Left renal pelvis (tissue), 4 donors: Measurements from ENCODE around the gene SSH2. TPM values are rescaled to one million over a fixed set of nuclear protein-coding genes. Genes with fewer than 3 reads are reported as not detected.

Experiments
- DNase-seq, 4 donors: peaks; one replicate each; pipeline ENCODE4 v3.0.0-alpha.2; 2013; ENCODE audit warnings: low read depth in 4 of 4, low spot score in 3 of 4
- polyA plus RNA-seq, 4 donors: library from polyadenylated mRNA; unstranded; fragments of 120-200 nt; gene quantifications; one replicate each; pipeline ENCODE4 v1.2.1, GENCODE V29; 2013; ENCODE audit not compliant: insufficient read length in 4 of 4

SSH2 gene
- polyA plus RNA-seq, 4 donors, result 8.9 to 19.4 (median 17.5) TPM

- DNase-seq, result no peak
Measured at GRCh38 chr17:29583324-29584248, 346.4 kb downstream of the SSH2 start.

- no peak for DNase-seq
Measured at GRCh38 chr17:29582772-29583171, 347.3 kb downstream of the SSH2 start.

GRCh38 chr17:29582254-29582765 lies 347.7 kb downstream of the SSH2 start:
- DNase-seq, result no peak

DNA sequence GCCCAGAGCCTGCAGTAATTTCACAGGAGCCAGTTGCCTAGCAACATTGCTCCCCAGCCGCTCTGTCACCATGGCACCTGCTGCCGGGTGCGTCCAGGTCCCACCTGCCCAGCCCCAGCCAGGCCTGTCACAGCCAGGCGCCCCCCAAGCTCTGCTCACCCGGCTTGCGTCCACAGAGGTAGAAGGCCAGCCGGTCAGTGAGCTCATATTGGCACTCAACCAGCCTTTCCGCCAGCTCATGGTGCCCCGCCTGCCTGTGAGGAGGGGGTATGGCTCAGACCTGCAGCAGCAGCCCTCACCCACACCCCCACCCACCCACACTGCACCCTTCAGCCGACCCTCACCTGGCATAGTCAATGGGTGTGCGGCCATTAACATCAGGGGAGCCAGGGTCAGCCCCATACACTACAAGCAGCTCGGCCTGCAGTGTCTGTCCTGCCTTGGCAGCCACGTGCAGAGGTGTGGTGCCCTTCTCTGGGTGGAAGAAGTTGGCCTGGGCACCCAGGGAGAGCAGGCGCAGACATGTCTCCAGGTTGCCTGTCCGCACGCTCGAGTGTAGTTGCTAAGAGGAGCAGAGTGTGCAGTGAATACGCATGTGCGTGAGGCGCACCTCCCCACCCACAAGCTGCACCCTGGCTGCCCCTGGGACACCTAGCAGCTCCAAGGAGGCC lies 348.3 kb downstream of the SSH2 start:
- no peak for DNase-seq

DNA sequence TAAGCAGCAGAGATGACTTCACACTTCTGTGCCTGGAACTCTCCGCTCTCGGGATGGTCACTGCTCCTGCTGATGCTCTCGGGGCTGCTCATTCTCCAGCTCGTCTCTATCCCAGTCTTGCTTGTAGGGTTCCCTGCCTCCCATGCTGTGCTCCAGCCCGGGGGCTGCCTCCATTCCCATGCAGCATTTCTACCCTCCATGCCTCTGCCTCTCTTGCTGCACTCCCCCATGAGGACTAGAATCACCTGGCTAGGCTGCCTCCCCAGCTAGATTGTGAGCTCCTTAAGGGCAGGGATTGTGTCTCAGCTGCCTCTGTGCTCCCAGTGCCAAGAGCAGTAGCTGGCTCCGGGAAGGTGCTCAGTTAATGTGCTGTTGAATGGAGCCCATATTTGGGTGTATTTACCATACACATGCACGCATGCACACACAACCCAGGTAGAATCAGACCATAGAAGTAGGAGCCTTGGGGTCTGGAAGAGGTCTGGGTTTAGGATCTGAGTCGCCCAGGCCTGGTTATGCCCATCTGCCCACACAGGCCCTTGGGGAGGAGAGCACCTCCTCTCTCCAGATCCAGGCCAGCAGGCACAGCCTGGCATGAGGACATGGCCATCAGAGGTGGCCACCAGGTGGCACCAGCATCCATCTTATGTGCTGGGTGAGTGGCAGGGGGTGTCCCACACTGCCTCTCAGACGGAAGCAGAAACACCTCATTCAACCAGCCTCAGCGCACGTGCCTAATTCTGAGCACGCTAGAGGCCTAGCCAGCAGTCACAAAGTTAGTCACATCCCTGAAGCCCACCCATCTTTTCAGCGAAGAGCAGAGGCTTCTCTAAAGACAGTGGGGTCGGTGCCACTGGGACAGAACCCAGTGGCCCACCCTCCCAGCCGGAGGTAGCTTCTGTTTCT lies 349.9 kb downstream of the SSH2 start:
- DNase-seq, result no peak

- DNase-seq, result no peak
Measured at GRCh38 chr17:29578626-29579485, 351.2 kb downstream of the SSH2 start.

DNA sequence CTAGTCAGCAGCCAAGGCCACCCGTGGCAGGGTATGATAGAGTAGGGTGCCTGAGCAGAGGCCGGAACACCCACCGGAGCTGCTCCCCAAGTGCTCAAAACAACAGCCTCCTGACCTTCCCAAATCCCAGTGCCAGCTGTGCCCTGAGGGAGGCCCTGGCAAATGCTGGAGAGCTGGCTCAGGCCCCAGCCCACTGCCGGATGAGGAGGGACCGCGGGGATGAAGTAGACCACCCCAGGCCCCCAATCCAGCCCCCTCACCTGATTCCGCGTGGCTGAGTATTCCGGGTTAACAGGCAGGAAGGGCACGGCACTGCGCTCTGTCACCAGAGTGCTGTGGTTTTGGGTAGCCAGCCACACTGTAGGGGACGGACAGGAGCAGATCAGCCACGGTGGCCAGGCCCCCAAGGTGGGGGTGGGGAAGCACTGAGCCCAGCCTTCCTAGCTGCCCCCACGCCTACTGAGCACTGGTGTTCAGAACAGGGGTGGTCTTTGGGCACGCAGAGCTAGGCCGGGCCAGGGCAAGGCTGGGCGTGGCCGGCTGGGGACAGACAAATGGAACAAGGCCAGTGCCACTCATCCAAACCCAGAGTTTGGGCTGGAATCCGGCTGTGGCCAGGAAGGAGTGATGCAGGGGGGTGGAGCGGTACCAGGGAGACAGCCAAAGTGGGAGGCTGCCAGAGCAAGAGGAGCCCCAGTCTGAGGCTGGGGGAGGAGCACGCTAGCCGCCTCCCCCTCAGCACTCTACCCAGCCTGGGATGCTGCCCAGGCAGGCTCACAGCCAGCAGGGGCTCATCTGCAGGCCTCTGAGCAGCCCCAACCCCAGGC lies 352.4 kb downstream of the SSH2 start:
- no peak for DNase-seq

- no peak for DNase-seq
Measured at GRCh38 chr17:29577001-29577370, 353.0 kb downstream of the SSH2 start.

DNA sequence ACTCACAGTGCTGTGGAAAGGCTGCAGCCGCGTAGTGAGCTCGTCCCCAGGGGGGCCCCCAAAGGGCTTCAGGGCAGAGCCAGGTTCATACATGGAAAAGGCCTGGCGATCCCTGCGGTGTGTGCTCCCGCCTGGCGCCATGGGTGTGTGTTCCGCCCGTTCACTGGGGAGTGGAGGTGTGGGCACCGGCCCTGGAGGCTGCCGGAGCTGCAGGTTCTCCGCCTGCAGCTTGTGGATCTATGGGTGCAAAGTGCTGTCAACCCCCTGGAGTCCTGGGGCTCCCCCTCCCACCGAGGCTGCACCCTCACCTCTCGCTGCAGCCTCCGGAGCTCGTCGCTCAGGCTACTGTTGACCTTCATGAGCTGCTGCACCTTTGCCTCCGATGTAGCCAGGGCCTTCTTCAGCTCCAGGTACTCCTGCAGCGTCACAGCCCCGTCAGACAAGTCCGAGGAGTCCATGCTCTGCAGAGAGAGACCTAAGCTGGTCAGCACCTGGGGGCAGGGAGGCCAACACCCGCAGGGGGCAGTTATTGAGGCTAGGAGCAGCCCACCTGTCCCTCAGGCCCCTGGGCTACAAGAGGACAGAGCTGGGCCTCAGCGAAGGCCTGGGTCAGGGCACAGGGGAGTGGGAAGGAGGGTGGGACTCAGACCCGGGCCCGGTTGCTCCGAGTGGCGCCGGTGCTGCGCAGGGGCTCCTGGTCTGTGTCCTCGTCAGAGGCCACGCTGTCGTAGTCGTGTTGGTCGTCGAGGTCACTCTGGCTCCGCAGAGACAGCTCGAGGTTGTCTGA lies 353.6 kb downstream of the SSH2 start:
- DNase-seq, result no peak

Other genes with a start within 250 kb of the SSH2 start
- gene EFCAB5, start 11.4 kb upstream of the SSH2 start, polyA plus RNA-seq, result 1 to 10 TPM in 3 of 4 donors, under 1 TPM in 1; 0.87 to 3.6 (median 2.7) TPM
- 10 to 100 TPM; 32.3 to 47.3 (median 37.6) TPM for gene NSRP1, start 186.6 kb upstream of the SSH2 start, polyA plus RNA-seq